HepG2 (cell line): ENCODE measurements around the gene CD300LF. TPM values are rescaled to one million over a fixed set of nuclear protein-coding genes. Genes with fewer than 3 reads are reported as not detected.

Experiments
- ATAC-seq: fragments of 200-7000 bp; cut with Tn5 transposase; 3 replicates; pipeline ENCODE4 v1.9.1; 2020; ENCODE audit warnings: mild to moderate bottlenecking, moderate library complexity
- BruUV-seq: library from RNA; stranded (reverse); fragments of 400-500 nt; replicated peaks from 2 replicates; lab custom pipeline; 2021; lab: Mats Ljungman, UMichigan
- CTCF ChIA-PET: fragments of 300-600 bp; formaldehyde crosslinking; extraction: SDS; loops from one replicate; lab custom pipeline; 2021; ENCODE audit warnings: low total read pairs, inconsistent platforms, low intra/inter-chr PET ratio; lab: Yijun Ruan, JAX
- POLR2A ChIA-PET: fragments of 350-600 bp; sonication (Branson Sonifier 250); formaldehyde crosslinking; loops from one replicate; lab custom pipeline; 2020; ENCODE audit warnings: antibody characterized with exemption, inconsistent platforms; lab: Yijun Ruan, JAX
- DNase-seq: peaks from one replicate; pipeline ENCODE4 v3.0.0-alpha.2; 2015; ENCODE audit warnings: low spot score
- FAIRE-seq: peaks from 3 replicates; lab custom pipeline; 2011; peaks lifted over from hg19 to GRCh38; lab: Jason Lieb, UNC
- H2AFZ ChIP-seq: one replicate; pipeline ENCODE4 v1.6.1; 2011; ENCODE audit warnings: low read length, inconsistent platforms
- H3K27ac ChIP-seq: fragments of 300-600 bp; 3 replicates; pipeline ENCODE4 v1.8.0; 2011; ENCODE audit warnings: mixed run types, mild to moderate bottlenecking, mixed read lengths, low read length, inconsistent platforms; ENCODE audit not compliant: insufficient read depth; ENCODE audit errors: extremely low read length
- H3K27me3 ChIP-seq, 2 experiments: fragments of 200-600 bp in 1 of 2; 2 replicates in 1 of 2; 3 replicates in 1 of 2; pipeline versions ENCODE4 v1.6.0 to v1.8.0; 2011; ENCODE audit warnings: low read length in 2 of 2, mild to moderate bottlenecking in 2 of 2, moderate library complexity in 2 of 2, inconsistent platforms in 1 of 2; ENCODE audit not compliant: insufficient read depth in 2 of 2, control insufficient read depth in 1 of 2
- H3K36me3 ChIP-seq, 2 experiments: fragments of 200-600 bp in 1 of 2; replicated peaks in 1 of 2; 2 replicates in 1 of 2; 3 replicates in 1 of 2; pipeline versions ENCODE4 v1.5.1 to v1.8.0; 2011; ENCODE audit warnings: low read length in 2 of 2, inconsistent platforms in 1 of 2; ENCODE audit not compliant: insufficient read depth in 2 of 2, control insufficient read depth in 1 of 2
- H3K4me1 ChIP-seq: 2 replicates; pipeline ENCODE4 v1.5.1; 2012; ENCODE audit warnings: low read length, inconsistent platforms; ENCODE audit not compliant: insufficient read depth
- H3K4me2 ChIP-seq: 2 replicates; pipeline ENCODE4 v1.6.0; 2011; ENCODE audit warnings: low read depth, low read length, inconsistent platforms
- H3K4me3 ChIP-seq, 3 experiments: fragments of 200-600 bp in 1 of 3; sonication (generic), shearing (Covaris generic) in 1 of 3; replicated peaks in 1 of 3; 2 replicates each; pipeline ENCODE4 v1.5.1; 2011 to 2016; ENCODE audit warnings: low read length in 3 of 3, inconsistent platforms in 2 of 3, low read depth in 2 of 3, mild to moderate bottlenecking in 2 of 3, control low read depth in 1 of 3, mixed read lengths in 1 of 3; ENCODE audit not compliant: insufficient read depth in 1 of 3
- H3K79me2 ChIP-seq: one replicate; pipeline ENCODE4 v1.6.1; 2011; ENCODE audit warnings: low read length, inconsistent platforms; ENCODE audit not compliant: insufficient read depth
- H3K9ac ChIP-seq: 2 replicates; pipeline ENCODE4 v1.6.0; 2011; ENCODE audit warnings: mild to moderate bottlenecking, low read depth, low read length, inconsistent platforms; ENCODE audit not compliant: insufficient read depth
- H3K9me3 ChIP-seq: 2 replicates; pipeline ENCODE4 v1.5.1; 2012; ENCODE audit warnings: mild to moderate bottlenecking, low read length
- H4K20me1 ChIP-seq: 2 replicates; pipeline ENCODE4 v1.6.0; 2011; ENCODE audit warnings: inconsistent platforms, mild to moderate bottlenecking, low read length, moderate library complexity; ENCODE audit not compliant: insufficient read depth
- MTA1 ChIP-seq: sonication (generic); formaldehyde crosslinking; IDR thresholded peaks from 2 replicates; pipeline ENCODE4 v1.4.0; 2020; ENCODE audit warnings: missing genetic modification reagents, mild to moderate bottlenecking, borderline replicate concordance
- NFKBIZ ChIP-seq: IDR thresholded peaks from 2 replicates; pipeline ENCODE4 v1.6.1; 2018; ENCODE audit warnings: missing genetic modification reagents, missing compliant biosample characterization
- PHF21A ChIP-seq: sonication (generic); formaldehyde crosslinking; IDR thresholded peaks from 2 replicates; pipeline ENCODE4 v1.5.0; 2020; ENCODE audit warnings: mild to moderate bottlenecking, missing genetic modification reagents
- STAG1 ChIP-seq: sonication (generic); formaldehyde crosslinking; IDR thresholded peaks from 2 replicates; pipeline ENCODE4 v1.4.0; 2020; ENCODE audit warnings: missing genetic modification reagents
- WGBS: methylation state at CpG from one replicate; pipeline ENCODE4 v1.1.6; 2017; ENCODE audit warnings: low lambda C conversion rate; 5-methylcytosine and 5-hydroxymethylcytosine counted together
- in situ Hi-C: cut with HindIII; loops from 2 replicates; pipeline ENCODE4 v1.10.0; 2017; ENCODE audit warnings: low pct_unique_long_range_greater_than_20kb; ENCODE audit not compliant: extremely low pct_ligation_motif_present
- intact Hi-C: fragments of 100-400 bp; cut with micrococcal nuclease; formaldehyde crosslinking; loops from one replicate; pipeline ENCODE4 v1.10.0; 2022; ENCODE audit not compliant: unreplicated experiment
- polyA plus RNA-seq, 8 experiments: library from polyadenylated mRNA; depleted of rRNA in 3 of 8; stranded (reverse) in 7 of 8; unstranded in 1 of 8; fragments of >200 nt; fragmentation: Illumina TruSeq in 4 of 8; extraction: Trizol in 4 of 8; gene quantifications; 2 replicates each; pipeline versions ENCODE4 v1.2.1 to v1.2.3, GENCODE V29; 2011 to 2016; ENCODE audit warnings: low read depth in 4 of 8, missing spikeins in 1 of 8, mixed read lengths in 1 of 8; ENCODE audit not compliant: insufficient read depth in 1 of 8
- total RNA-seq, 5 experiments: library from RNA; depleted of rRNA; stranded (reverse); fragments of >200 nt; fragmentation: Illumina TruSeq; extraction: Trizol; gene quantifications; 2 replicates each; pipeline ENCODE4 v1.2.3, GENCODE V29; 2016; ENCODE audit warnings: low read depth in 1 of 5
- TF ChIP-seq, protein P1 (sequence below): sonication (generic); formaldehyde crosslinking; IDR thresholded peaks from 2 replicates; pipeline ENCODE4 v1.5.0; 2020; ENCODE audit warnings: mild to moderate bottlenecking, missing genetic modification reagents, moderate library complexity
- TF ChIP-seq, protein P2 (sequence below): sonication (generic); formaldehyde crosslinking; IDR thresholded peaks from 2 replicates; pipeline ENCODE4 v1.8.1; 2023; ENCODE audit warnings: missing genetic modification reagents, mild to moderate bottlenecking, borderline replicate concordance
- TF ChIP-seq, protein P3 (sequence below): sonication (generic); formaldehyde crosslinking; IDR thresholded peaks from 2 replicates; pipeline ENCODE4 v1.4.0; 2020; ENCODE audit warnings: missing genetic modification reagents, borderline replicate concordance

Gene CD300LF
- total and polyA plus RNA-seq, 2 of the 13 experiments (the other 11 are each of a cell fraction or from before 2014, with no cell fraction given) = not detected

- Histone ChIP-seq H3K4me3 (no peak overlapping the region), H3K27ac (no peak overlapping the region), H3K4me1 (no peaks in the 10 kb centered on the region), H2AFZ (no peak overlapping the region), H3K4me2 (no peak overlapping the region), H3K9me3 (no peaks in the 10 kb centered on the region), H4K20me1 (no peaks in the 10 kb centered on the region), H3K9ac (no peak overlapping the region), H3K36me3 (no peaks in the 10 kb centered on the region), H3K27me3 (peaks cover 8 to 54% of the 10 kb centered on the region in 2 experiments; a peak in 4 of 5 replicates), H3K79me2 (no peaks in the 10 kb centered on the region)
- no TSS peak for BruUV-seq
- no peak for FAIRE-seq
- intact Hi-C loops = no loop called here
- 4% methylated on average over 9 of the region's 9 CpGs for WGBS
- TF ChIP-seq MTA1 (CRISPR knock-in tag) = no peak
- no peak for TF ChIP-seq NFKBIZ
- in situ Hi-C loops = no loop called here
- ATAC-seq = no peak
- no peak for DNase-seq
- POLR2A ChIA-PET = no interaction called here
- CTCF ChIA-PET = no interaction called here
Measured at GRCh38 chr17:74647871-74648672, 64.7 kb downstream of the CD300LF start.

- FAIRE-seq = no peak
- no peak overlapping the region for H3K4me2 ChIP-seq
- BruUV-seq = no TSS peak
- no peak overlapping the region for H3K27ac ChIP-seq
- CTCF ChIA-PET = no interaction called here
- TF ChIP-seq STAG1 = peak; percentile 11; the same call in 1 of the 2 replicates
- TF ChIP-seq, protein P1, sequence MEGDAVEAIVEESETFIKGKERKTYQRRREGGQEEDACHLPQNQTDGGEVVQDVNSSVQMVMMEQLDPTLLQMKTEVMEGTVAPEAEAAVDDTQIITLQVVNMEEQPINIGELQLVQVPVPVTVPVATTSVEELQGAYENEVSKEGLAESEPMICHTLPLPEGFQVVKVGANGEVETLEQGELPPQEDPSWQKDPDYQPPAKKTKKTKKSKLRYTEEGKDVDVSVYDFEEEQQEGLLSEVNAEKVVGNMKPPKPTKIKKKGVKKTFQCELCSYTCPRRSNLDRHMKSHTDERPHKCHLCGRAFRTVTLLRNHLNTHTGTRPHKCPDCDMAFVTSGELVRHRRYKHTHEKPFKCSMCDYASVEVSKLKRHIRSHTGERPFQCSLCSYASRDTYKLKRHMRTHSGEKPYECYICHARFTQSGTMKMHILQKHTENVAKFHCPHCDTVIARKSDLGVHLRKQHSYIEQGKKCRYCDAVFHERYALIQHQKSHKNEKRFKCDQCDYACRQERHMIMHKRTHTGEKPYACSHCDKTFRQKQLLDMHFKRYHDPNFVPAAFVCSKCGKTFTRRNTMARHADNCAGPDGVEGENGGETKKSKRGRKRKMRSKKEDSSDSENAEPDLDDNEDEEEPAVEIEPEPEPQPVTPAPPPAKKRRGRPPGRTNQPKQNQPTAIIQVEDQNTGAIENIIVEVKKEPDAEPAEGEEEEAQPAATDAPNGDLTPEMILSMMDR (CRISPR knock-in tag) = peak; percentile 23; the same call in 1 of the 2 replicates
- TF ChIP-seq, protein P2, sequence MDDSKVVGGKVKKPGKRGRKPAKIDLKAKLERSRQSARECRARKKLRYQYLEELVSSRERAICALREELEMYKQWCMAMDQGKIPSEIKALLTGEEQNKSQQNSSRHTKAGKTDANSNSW (CRISPR knock-in tag) = no peak
- TF ChIP-seq PHF21A (CRISPR knock-in tag) = no peak
- TF ChIP-seq, protein P3, sequence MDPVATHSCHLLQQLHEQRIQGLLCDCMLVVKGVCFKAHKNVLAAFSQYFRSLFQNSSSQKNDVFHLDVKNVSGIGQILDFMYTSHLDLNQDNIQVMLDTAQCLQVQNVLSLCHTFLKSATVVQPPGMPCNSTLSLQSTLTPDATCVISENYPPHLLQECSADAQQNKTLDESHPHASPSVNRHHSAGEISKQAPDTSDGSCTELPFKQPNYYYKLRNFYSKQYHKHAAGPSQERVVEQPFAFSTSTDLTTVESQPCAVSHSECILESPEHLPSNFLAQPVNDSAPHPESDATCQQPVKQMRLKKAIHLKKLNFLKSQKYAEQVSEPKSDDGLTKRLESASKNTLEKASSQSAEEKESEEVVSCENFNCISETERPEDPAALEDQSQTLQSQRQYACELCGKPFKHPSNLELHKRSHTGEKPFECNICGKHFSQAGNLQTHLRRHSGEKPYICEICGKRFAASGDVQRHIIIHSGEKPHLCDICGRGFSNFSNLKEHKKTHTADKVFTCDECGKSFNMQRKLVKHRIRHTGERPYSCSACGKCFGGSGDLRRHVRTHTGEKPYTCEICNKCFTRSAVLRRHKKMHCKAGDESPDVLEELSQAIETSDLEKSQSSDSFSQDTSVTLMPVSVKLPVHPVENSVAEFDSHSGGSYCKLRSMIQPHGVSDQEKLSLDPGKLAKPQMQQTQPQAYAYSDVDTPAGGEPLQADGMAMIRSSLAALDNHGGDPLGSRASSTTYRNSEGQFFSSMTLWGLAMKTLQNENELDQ = no peak
- peaks cover 8 to 54% of the 10 kb centered on the region in 2 experiments; a peak in 4 of 5 replicates for H3K27me3 ChIP-seq
- ATAC-seq = no peak
- DNase-seq = peak; percentile 13
- no peaks in the 10 kb centered on the region for H3K4me1 ChIP-seq
- H3K9me3 ChIP-seq = no peaks in the 10 kb centered on the region
- no peaks in the 10 kb centered on the region for H4K20me1 ChIP-seq
- intact Hi-C loops (no loop called here), in situ Hi-C loops (no loop called here)
- H3K9ac ChIP-seq = no peak overlapping the region
- POLR2A ChIA-PET = no interaction called here
- WGBS = 50% methylated on average over 3 of the region's 3 CpGs
- no peaks in the 10 kb centered on the region for H3K79me2 ChIP-seq
- H2AFZ ChIP-seq = no peak overlapping the region
- no peaks in the 10 kb centered on the region for H3K36me3 ChIP-seq
- no peak overlapping the region for H3K4me3 ChIP-seq
Measured at GRCh38 chr17:74646231-74646630, 66.5 kb downstream of the CD300LF start.
